ENCODE data around the gene NDUFC2. TPM values are rescaled to one million over a fixed set of nuclear protein-coding genes. Genes with fewer than 3 reads are reported as not detected.

The NDUFC2 gene
- total and polyA plus RNA-seq, 2 donors (not counting 3 experiments of a cell fraction or from before 2014, with no cell fraction given): 226 to 318 TPM

DNA sequence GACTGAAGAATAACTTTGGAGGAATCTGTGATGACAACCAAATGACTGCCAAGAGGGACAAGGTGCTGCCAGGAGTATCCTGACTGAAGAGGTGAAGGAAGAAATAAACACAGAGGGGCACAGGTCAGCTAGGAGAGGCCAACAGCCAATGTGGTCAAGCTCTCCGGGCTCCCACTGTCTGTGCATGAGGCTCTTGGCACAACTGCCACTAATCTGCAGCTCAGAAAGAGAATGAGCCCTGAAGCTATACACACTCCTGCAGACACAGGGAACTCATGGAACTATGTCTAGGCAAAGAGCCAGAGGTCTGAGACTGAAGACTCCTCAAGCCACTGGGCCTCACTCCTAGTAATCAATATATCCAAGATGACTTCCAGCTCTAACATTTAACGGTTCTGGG, 9.0 kb downstream of the NDUFC2 start:
- no peak overlapping the region for H2AFZ ChIP-seq (ENCODE audit: low read depth, low read length)
- POLR2A ChIA-PET: no interaction called here
- no peak overlapping the region for H3K27ac ChIP-seq (ENCODE audit: insufficient read depth, low read depth, low read length)
- peaks cover 30% of the 10 kb centered on the region for H3K79me2 ChIP-seq (ENCODE audit: control insufficient read depth, insufficient read depth, low read length)
- peaks cover 8 to 10% of the 10 kb centered on the region in 2 experiments for H3K36me3 ChIP-seq (ENCODE audit: control insufficient read depth in 2 of 2, extremely low read depth in 1 of 2, insufficient read depth in 2 of 2, low read length in 2 of 2)
- TF ChIP-seq JUN (IDR thresholded peaks at IDR 0.05; ENCODE audit: borderline replicate concordance, insufficient read depth, insufficient read length, low read depth): no peak
- TF ChIP-seq MYC (IDR thresholded peaks at IDR 0.05; ENCODE audit: low read depth, low read length): no peak
- TF ChIP-seq FOS (IDR thresholded peaks at IDR 0.05; ENCODE audit: borderline replicate concordance, insufficient read depth, low read length): no peak
- TF ChIP-seq GATA2 (IDR thresholded peaks at IDR 0.05; ENCODE audit: insufficient read depth, insufficient read length, low read depth, low read length): no peak
- no peak for TF ChIP-seq EZH2 (IDR thresholded peaks at IDR 0.05; ENCODE audit: borderline replicate concordance, low read depth, low read length, severe bottlenecking)
- no peak overlapping the region for H3K4me3 ChIP-seq (replicated peaks in 1 of 3; ENCODE audit: insufficient read depth in 1 of 3, low read depth in 1 of 3, low read length in 3 of 3)
- no peaks in the 10 kb centered on the region for H3K9me3 ChIP-seq (replicated peaks; ENCODE audit: control insufficient read depth, insufficient read depth, low read length)
- H3K4me2 ChIP-seq (ENCODE audit: insufficient read depth, low read length): no peak overlapping the region
- H3K27me3 ChIP-seq (ENCODE audit: control insufficient read depth in 2 of 2, insufficient read depth in 2 of 2, low read length in 2 of 2): no peaks in the 10 kb centered on the region
- H3K9me1 ChIP-seq (replicated peaks; ENCODE audit: control insufficient read depth, extremely low read depth, insufficient read depth, low read length): no peaks in the 10 kb centered on the region
- CTCF ChIA-PET: interaction anchor here (2.9 kb wide), 1 partner anchor 8 kb away, joined by 12 read pairs; the partner anchor contains the start of gene NDUFC2
- FAIRE-seq (no peak), DNase-seq (ENCODE audit: low read depth, low spot score) (no peak)
- H3K9ac ChIP-seq (replicated peaks; ENCODE audit: extremely low read depth, insufficient read depth, low read length): no peak overlapping the region
- intact Hi-C loops (cut with micrococcal nuclease) (no loop called here), dilution Hi-C loops (cut with MboI; ENCODE audit: extremely low pct_ligation_motif_present, low sequenced_read_pairs) (no loop called here)
- H4K20me1 ChIP-seq (replicated peaks; ENCODE audit: control insufficient read depth, extremely low read depth, insufficient read depth, low read length): no peaks in the 10 kb centered on the region
- no TSS peak for BruUV-seq (replicated peaks)
- peaks cover 4% of the 10 kb centered on the region for H3K4me1 ChIP-seq (ENCODE audit: control insufficient read depth, extremely low read depth, insufficient read depth, low read length)

- H3K36me3 ChIP-seq (ENCODE audit: control insufficient read depth in 2 of 2, extremely low read depth in 1 of 2, insufficient read depth in 2 of 2, low read length in 2 of 2): peaks cover 8 to 10% of the 10 kb centered on the region in 2 experiments
- H3K79me2 ChIP-seq (ENCODE audit: control insufficient read depth, insufficient read depth, low read length): peaks cover 19% of the 10 kb centered on the region
- no peaks in the 10 kb centered on the region for H3K9me1 ChIP-seq (replicated peaks; ENCODE audit: control insufficient read depth, extremely low read depth, insufficient read depth, low read length)
- ChIA-PET CTCF (interaction anchor here (1.0 to 2.9 kb wide), 4 partner anchors 9 to 495 kb away, joined by 3 to 12 read pairs (median 4); partner anchors contain the start of gene NDUFC2), POLR2A (no interaction called here)
- no peak for FAIRE-seq
- H3K27ac ChIP-seq (ENCODE audit: insufficient read depth, low read depth, low read length): no peak overlapping the region
- DNase-seq (ENCODE audit: low read depth, low spot score): peak; percentile 32
- no peaks in the 10 kb centered on the region for H3K27me3 ChIP-seq (ENCODE audit: control insufficient read depth in 2 of 2, insufficient read depth in 2 of 2, low read length in 2 of 2)
- H3K9me3 ChIP-seq (replicated peaks; ENCODE audit: control insufficient read depth, insufficient read depth, low read length): no peaks in the 10 kb centered on the region
- intact Hi-C loops (cut with micrococcal nuclease): no loop called here
- no peak for TF ChIP-seq FOS (IDR thresholded peaks at IDR 0.05; ENCODE audit: borderline replicate concordance, insufficient read depth, low read length)
- TF ChIP-seq JUN (IDR thresholded peaks at IDR 0.05; ENCODE audit: borderline replicate concordance, insufficient read depth, insufficient read length, low read depth): no peak
- no peak for TF ChIP-seq CTCF (IDR thresholded peaks at IDR 0.05; ENCODE audit: extremely low read depth in 1 of 2, insufficient read depth in 1 of 2, low read depth in 1 of 2, low read length in 2 of 2)
- no peak for TF ChIP-seq MYC (IDR thresholded peaks at IDR 0.05; ENCODE audit: low read depth, low read length)
- no peak for TF ChIP-seq POLR2A (IDR thresholded peaks at IDR 0.05; ENCODE audit: low read depth, low read length)
- no peak for TF ChIP-seq EZH2 (IDR thresholded peaks at IDR 0.05; ENCODE audit: borderline replicate concordance, low read depth, low read length, severe bottlenecking)
- TF ChIP-seq, protein P1, sequence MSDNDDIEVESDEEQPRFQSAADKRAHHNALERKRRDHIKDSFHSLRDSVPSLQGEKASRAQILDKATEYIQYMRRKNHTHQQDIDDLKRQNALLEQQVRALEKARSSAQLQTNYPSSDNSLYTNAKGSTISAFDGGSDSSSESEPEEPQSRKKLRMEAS (IDR thresholded peaks at IDR 0.05; ENCODE audit: insufficient read depth, insufficient read length): no peak
- TF ChIP-seq GATA2 (IDR thresholded peaks at IDR 0.05; ENCODE audit: insufficient read depth, insufficient read length, low read depth, low read length): no peak
- TF ChIP-seq POLR2AphosphoS5 (IDR thresholded peaks at IDR 0.05; ENCODE audit: insufficient read depth, low read depth, low read length): no peak
- no peak overlapping the region for H3K4me3 ChIP-seq (replicated peaks in 1 of 3; ENCODE audit: insufficient read depth in 1 of 3, low read depth in 1 of 3, low read length in 3 of 3)
- BruUV-seq (replicated peaks): no TSS peak
- dilution Hi-C loops (cut with MboI; ENCODE audit: extremely low pct_ligation_motif_present, low sequenced_read_pairs): no loop called here
- H4K20me1 ChIP-seq (replicated peaks; ENCODE audit: control insufficient read depth, extremely low read depth, insufficient read depth, low read length): no peaks in the 10 kb centered on the region
- H3K4me1 ChIP-seq (ENCODE audit: control insufficient read depth, extremely low read depth, insufficient read depth, low read length): peaks cover 4% of the 10 kb centered on the region
- H2AFZ ChIP-seq (ENCODE audit: low read depth, low read length): no peak overlapping the region
- no peak overlapping the region for H3K4me2 ChIP-seq (ENCODE audit: insufficient read depth, low read length)
- no peak overlapping the region for H3K9ac ChIP-seq (replicated peaks; ENCODE audit: extremely low read depth, insufficient read depth, low read length)
These were observed 10.2 kb downstream of the NDUFC2 start for GRCh38 chr11:78069465-78069864.

Data from endothelial cell of umbilical vein (primary cell).